HTR-8/SVneo (cell line): ENCODE data around the gene CPNE9.
A peak's percentile ranks its signal among the peaks of the same experiment; 100 is the strongest.

Experiments
- DNase-seq: peaks from one replicate; pipeline ENCODE4 v3.0.0; 2011; ENCODE audit warnings: low spot score, mixed read lengths; ENCODE audit not compliant: insufficient read length
- FAIRE-seq: peaks from 2 replicates; lab custom pipeline; 2011; peaks lifted over from hg19 to GRCh38; lab: Jason Lieb, UNC

Gene CPNE9

DNA sequence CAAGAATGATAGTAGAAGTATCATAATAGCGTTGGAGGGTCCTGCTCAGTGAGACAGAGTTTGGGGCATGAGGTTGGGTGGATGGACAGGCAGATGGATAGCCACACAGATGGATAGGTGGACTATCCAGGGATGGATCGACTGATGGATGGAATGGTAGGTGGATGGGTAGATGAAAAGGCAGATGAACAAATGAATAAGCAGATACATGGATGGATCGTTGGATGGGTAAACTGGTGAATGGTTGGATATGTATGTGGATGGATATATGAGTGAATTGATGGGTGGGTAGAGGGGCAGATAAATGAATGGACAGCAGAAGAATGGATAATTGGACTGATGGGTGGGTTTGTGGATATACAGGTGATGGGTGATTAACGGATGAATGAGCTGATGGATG is 9.5 kb downstream of the CPNE9 start:
- no peak for DNase-seq
- FAIRE-seq, result no peak

- DNase-seq (no peak), FAIRE-seq (no peak)
Measured at GRCh38 chr3:9715136-9715535, 11.5 kb downstream of the CPNE9 start.

DNA sequence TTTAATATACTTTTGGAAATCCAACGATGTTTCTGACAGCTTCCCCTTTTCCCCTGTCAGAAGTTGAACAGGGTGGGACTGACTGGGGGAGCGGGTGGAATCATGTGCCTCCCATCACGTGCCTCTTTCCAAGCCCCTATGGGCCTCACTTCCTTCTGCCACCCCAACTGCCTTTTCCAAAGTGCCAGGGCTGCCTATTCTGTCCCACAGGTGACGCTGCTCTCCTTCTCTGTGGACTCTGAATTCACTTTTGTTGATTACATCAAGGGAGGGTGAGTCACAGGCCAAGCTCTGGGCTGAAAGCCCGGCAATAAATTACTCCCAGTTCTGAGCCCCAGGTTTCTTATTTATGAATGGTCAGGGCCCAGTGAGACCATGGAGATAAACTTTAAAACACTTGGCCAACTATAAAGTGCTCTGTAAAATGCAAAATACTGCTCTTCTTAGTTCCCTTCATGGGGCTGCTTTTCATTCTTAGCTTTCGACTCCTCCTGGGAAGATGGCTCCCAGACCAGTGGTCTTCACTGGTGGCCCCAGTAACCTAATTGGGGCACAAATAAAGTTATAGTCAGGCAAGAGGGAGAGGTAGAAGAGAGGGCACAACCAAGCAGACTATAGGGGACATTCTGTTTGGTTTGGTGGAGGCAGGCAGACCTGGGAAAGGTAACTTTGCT is 12.3 kb downstream of the CPNE9 start:
- peak; percentile 90 for DNase-seq
- peak; percentile 23 for FAIRE-seq

GRCh38 chr3:9716801-9717555 is 13.3 kb downstream of the CPNE9 start:
- DNase-seq, result no peak
- FAIRE-seq, result no peak

- FAIRE-seq (no peak), DNase-seq (no peak)
Measured at GRCh38 chr3:9717563-9717962, 13.9 kb downstream of the CPNE9 start.

DNA sequence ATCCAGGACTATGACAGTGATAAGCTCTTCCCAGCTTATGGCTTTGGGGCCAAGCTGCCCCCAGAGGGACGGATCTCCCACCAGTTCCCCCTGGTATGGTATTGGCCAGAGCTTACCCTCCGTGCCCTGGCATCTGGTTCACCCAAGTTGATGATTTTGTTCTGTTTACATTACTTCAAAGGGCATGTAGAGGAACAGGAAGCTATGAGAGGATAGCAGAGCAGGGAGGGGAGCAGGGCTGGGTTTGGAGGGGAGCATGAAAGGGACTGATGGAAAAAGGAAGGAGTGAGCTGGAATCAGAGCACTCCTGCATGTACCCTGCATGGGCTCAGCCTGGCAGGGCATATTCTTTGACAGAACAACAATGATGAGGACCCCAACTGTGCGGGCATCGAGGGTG is 14.5 kb downstream of the CPNE9 start:
- no peak for DNase-seq

DNA sequence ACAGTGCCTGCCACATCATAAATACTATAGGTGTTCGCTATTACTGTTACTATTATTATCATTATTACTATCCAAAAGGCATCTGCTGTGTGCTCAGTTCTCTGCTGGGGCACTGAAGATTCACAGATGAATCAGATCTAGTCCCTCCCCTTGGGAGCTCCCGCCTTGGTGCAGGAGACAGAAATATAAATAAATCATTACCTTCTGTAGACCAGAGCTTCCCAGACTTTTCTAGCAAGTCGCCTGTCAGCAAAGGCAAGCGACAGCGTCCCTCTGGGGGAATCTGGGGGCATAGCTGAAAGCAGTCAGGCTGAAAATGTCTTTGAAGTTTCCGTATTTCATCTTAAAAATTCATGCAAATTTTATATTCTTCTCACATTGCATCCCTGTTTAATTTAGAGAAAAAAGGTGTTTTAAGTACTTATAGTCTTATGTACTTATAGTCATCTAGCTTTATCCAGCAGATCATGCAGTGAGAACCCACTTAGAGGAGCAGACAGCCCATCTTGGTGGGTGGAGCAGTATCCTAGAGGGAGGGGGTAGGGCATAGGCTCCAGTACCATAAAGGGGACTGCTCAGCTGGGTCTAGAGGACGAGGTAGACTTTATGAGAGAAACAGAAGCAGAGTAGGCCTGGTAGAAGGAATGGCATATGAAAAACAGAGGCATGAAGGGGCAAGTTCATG is 17.5 kb downstream of the CPNE9 start:
- FAIRE-seq (no peak), DNase-seq (no peak)

More for the DNA sequence above, 14.5 kb downstream of the CPNE9 start:
- no peak for FAIRE-seq

DNA sequence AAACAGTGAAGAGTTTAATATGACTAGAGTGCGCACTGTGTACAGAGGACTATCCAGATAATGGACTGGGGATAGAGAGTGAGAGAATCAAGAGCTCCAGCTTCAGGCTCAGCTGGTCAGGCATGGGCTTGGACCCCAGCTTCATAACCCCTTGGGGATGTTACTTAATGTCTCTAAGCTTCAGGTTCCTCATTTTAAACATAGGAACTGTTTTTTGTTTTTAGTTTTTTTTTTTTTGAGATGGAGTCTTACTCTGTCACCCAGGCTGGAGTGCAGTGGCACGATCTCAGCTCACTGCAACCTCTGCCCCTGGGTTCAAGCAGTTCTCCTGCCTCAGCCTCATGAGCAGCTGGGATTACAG is 18.0 kb downstream of the CPNE9 start:
- no peak for DNase-seq
- no peak for FAIRE-seq

- no peak for FAIRE-seq
- DNase-seq, result no peak
Measured at GRCh38 chr3:9725775-9726515, 22.3 kb downstream of the CPNE9 start.

DNA sequence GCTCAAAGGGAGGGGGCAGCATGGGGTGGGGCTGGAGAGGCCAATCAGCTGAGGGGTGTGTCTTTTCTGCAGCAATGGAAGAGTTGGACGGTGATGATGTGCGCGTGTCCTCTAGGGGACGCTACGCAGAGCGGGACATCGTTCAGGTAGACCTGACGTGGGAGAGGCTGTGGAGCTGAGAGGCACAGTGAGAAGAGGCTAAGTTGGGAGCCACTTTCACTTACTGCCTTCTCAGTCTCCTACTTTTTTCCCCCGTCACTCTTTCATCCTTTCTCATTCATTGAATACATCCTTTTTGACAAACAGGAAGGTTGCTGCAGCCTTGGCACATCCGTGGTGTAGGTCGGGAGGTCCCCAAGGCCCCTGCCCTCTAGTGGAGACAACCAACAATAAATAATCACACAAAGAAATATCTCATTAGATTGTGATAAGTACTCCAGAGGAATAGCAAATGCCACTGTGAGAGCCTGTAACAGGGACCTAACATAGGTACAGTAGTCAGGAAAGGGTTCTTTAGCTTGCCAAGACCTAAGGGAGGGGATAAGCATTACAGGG is 23.5 kb downstream of the CPNE9 start:
- FAIRE-seq (no peak), DNase-seq (no peak)

DNA sequence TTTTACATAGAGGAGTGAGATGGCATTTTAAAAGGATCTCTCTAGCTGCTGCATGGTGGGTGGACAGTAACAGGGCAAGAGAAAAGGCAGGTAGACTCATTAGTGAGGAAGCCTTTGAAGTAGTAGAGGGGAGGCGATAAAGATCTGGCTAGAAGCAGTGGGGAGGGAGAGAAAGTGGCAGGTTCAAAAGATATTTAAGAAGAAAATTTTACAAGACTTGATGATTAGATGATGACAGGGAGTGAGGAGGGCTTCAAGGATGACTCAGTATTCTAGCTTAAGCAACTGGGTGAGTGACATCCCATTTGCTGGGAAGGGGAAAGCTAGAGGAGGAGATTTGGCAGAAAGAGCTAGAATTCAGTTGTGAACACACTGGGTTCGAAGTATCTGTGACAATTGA is 24.1 kb downstream of the CPNE9 start:
- no peak for FAIRE-seq
- DNase-seq, result no peak

- no peak for FAIRE-seq
- no peak for DNase-seq
Measured at GRCh38 chr3:9729419-9729818, 25.8 kb downstream of the CPNE9 start.

DNA sequence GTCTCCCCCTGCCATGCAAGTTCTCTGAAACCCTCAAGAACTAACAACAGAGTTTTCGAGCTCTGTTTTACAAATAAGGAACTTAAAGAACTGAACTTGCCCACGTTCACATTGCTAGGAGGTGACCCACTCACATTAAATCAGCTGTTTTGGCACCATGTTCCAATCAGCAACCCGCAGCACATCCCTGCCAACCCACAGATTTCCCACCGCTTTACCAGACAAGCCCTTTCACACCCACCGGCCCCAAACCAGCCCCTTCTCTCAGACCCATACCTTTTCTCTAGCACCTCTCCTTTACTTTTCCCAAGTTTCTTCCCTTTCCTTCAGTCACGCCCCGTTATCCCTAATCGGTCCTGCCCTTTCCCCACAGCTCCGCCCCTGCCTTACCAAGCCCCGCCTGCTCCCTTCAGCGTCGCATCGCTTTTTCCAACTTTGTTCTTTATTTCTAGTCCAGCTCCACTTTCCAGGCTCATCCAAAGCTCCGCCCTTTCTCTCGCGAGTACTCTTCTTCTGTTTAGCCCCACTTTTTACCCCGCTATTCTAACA is 27.1 kb downstream of the CPNE9 start:
- DNase-seq (no peak), FAIRE-seq (no peak)

- FAIRE-seq (peak; percentile 69), DNase-seq (peak; percentile 98)
Measured at GRCh38 chr3:9731206-9732079, 27.8 kb downstream of the CPNE9 start, which contains the start of gene BRPF1. Gene BRPF1 (plus strand): TSS chr3:9731735. CDS start chr3:9734141, 2,406 bp downstream.

DNA sequence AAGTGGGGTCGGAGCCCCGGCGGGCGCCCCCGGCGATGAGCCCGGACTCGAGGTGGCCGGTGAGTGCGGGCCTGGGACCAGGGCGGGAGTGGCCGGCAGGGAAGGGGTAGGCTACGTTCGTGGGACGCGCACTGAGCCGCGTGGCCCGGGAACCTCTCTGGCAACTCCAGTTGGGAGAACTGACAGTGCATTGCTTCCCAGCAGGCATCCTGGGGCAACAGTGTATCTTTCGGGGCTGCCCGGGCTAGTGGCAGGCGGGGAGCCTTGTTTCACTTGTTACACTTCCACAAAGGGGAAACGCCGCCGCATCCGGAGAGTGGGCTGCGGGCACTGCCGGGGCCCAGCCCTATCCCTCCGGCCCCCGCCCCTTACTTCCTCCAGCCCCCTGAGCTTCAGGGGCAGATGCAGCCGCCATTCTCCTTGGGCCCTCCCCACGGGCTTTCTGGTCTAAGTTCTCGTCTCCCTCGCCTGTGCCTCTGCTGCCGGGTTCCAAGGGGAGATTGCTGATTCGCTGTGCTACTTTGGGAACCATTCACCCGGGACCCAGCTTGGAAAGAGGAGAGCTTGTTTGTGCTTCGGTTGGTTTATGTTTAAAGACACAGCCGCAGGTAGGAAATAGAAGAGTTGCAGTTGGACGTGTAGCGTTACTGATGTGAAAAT is 28.6 kb downstream of the CPNE9 start:
- DNase-seq (no peak), FAIRE-seq (no peak)

DNA sequence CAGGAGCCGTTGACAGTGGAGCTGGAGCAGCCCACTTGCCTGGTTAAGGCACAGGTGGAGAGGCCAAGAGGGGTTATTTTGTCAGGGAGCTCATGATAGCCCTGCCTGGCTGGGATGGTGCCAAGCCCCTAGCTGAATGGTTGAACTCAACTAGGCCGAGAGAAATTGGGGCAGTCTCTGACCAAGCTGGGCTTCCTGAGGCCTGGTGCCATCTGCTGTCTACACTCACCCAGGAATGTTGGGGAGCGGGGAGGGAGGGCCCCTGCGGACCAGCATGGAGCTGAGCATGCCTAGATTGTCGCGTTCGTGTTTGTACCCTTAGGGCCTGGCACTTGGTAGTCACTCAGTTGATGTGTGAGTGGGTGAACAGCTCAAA is 29.1 kb downstream of the CPNE9 start:
- DNase-seq, result no peak
- no peak for FAIRE-seq

- FAIRE-seq, result no peak
- DNase-seq, result no peak
Measured at GRCh38 chr3:9736831-9737230, 33.2 kb downstream of the CPNE9 start.

DNA sequence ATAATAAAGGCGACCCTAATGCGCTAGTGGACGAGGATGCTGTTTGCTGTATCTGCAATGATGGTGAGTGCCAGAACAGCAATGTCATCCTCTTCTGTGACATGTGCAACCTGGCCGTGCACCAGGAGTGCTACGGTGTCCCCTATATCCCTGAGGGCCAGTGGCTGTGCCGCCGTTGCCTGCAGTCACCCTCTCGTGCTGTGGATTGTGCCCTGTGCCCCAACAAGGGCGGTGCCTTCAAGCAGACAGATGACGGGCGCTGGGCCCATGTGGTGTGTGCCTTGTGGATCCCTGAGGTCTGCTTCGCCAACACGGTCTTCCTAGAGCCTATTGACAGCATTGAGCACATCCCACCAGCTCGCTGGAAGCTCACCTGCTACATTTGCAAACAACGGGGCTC is 35.5 kb downstream of the CPNE9 start:
- FAIRE-seq, result no peak
- DNase-seq, result no peak

DNA sequence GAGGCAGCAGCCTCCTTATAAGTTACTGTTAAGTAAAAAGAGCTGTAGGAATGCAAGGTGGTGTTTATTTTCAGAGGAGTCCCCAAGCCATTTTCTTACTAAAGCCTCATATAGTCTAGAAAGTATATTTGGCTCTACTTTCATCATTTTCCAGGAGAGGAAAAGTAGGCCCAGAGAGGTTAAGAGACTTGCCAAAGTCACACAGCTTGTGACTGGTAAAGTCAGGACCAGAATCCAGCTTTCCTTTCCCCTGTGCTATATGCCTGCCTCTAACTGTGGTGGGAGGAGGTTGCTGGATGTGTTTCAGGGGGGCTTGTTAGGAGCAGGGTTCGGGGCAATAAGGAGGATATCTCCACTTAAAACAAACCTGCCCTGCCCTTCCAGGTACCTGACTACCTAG is 38.9 kb downstream of the CPNE9 start:
- FAIRE-seq (no peak), DNase-seq (no peak)
